Body of pancreas (tissue), 4 donors: Measurements from ENCODE around the gene MAP1B.

Experiments
- CTCF ChIP-seq, 7 experiments: fragments of 450-650 bp in 4 of 7; fragments of 200-600 bp in 3 of 7; sonication (generic) in 3 of 7; IDR thresholded peaks; one replicate each; pipeline ENCODE4 v1.5.1; 2016 to 2019; ENCODE audit warnings: antibody characterized with exemption in 7 of 7
- POLR2A ChIP-seq, 3 donors: fragments of 450-650 bp; IDR thresholded peaks; one replicate each; pipeline ENCODE4 v1.6.1; 2016; ENCODE audit warnings: antibody characterized with exemption in 3 of 3, mild to moderate bottlenecking in 2 of 3

- TF ChIP-seq CTCF (IDR thresholded peaks at IDR 0.05) (no peak), POLR2A (IDR thresholded peaks at IDR 0.05) (no peak)
Observed at GRCh38 chr5:72057816-72058215, 49.5 kb upstream of the MAP1B start.
